H1 (cell line): Measurements from ENCODE around the gene SLC35A3. TPM values are rescaled to one million over a fixed set of nuclear protein-coding genes. Genes with fewer than 3 reads are reported as not detected.

Source experiments
- CTCF ChIA-PET: fragments of 300-600 bp; sonication (Branson Sonifier 250); formaldehyde crosslinking; loops from one replicate; lab custom pipeline; 2021; ENCODE audit not compliant: partially characterized antibody; lab: Charles Lee
- POLR2A ChIA-PET: fragments of 300-600 bp; sonication (Branson Sonifier 250); formaldehyde crosslinking; loops from one replicate; lab custom pipeline; 2021; ENCODE audit warnings: inconsistent platforms; ENCODE audit not compliant: partially characterized antibody; lab: Charles Lee
- DNase-seq, 2 experiments: peaks; one replicate each; pipeline versions ENCODE4 v3.0.0 to v3.0.0-alpha.2; 2010 to 2022; ENCODE audit warnings: low spot score in 2 of 2, low read depth in 1 of 2, mixed read lengths in 1 of 2
- FAIRE-seq: peaks from 2 replicates; lab custom pipeline; 2011; peaks lifted over from hg19 to GRCh38; lab: Jason Lieb, UNC
- H2AFZ ChIP-seq: 2 replicates; pipeline ENCODE4 v1.8.1; 2012; ENCODE audit warnings: low read length, inconsistent platforms
- H2AK5ac ChIP-seq: 2 replicates; pipeline ENCODE4 v1.6.1; 2013; ENCODE audit warnings: low read depth, low read length
- H2BK120ac ChIP-seq: replicated peaks from 2 replicates; pipeline ENCODE3; 2013; ENCODE audit warnings: low read depth, low read length, inconsistent platforms
- H2BK12ac ChIP-seq: 2 replicates; pipeline ENCODE4 v1.6.1; 2013; ENCODE audit warnings: low read depth, low read length
- H2BK15ac ChIP-seq: 2 replicates; pipeline ENCODE4 v1.6.1; 2013; ENCODE audit warnings: low read length
- H2BK20ac ChIP-seq: 2 replicates; pipeline ENCODE4 v1.6.1; 2013; ENCODE audit warnings: low read length
- H2BK5ac ChIP-seq: 2 replicates; pipeline ENCODE4 v1.6.1; 2013; ENCODE audit warnings: low read depth, low read length
- H3K14ac ChIP-seq: 2 replicates; pipeline ENCODE4 v1.6.1; 2013; ENCODE audit warnings: inconsistent platforms; ENCODE audit not compliant: insufficient read length
- H3K18ac ChIP-seq: 2 replicates; pipeline ENCODE4 v1.6.1; 2013; ENCODE audit warnings: low read length; ENCODE audit errors: extremely low read depth
- H3K23ac ChIP-seq: 2 replicates; pipeline ENCODE4 v1.6.1; 2013; ENCODE audit warnings: inconsistent platforms; ENCODE audit not compliant: insufficient read length
- H3K23me2 ChIP-seq: 2 replicates; pipeline ENCODE4 v1.6.1; 2013; ENCODE audit warnings: low read depth, low read length
- H3K27ac ChIP-seq: 2 replicates; pipeline ENCODE4 v1.6.1; 2011; ENCODE audit warnings: low read depth, low read length, inconsistent platforms
- H3K27me3 ChIP-seq, 4 experiments: replicated peaks in 1 of 4; 1 replicate in 1 of 4; 2 replicates in 3 of 4; pipeline versions ENCODE4 v1.6.1 to v1.8.1; 2011 to 2013; ENCODE audit warnings: low read length in 3 of 4, mild to moderate bottlenecking in 3 of 4, inconsistent platforms in 2 of 4, mixed read lengths in 2 of 4, moderate library complexity in 1 of 4; ENCODE audit not compliant: control insufficient read depth in 3 of 4, insufficient read depth in 3 of 4; ENCODE audit errors: extremely low read depth in 1 of 4
- H3K36me3 ChIP-seq, 4 experiments: 2 replicates each; pipeline versions ENCODE4 v1.6.1 to v1.8.1; 2011 to 2013; ENCODE audit warnings: mild to moderate bottlenecking in 4 of 4, low read length in 3 of 4, moderate library complexity in 2 of 4, control low read depth in 1 of 4, inconsistent platforms in 1 of 4; ENCODE audit not compliant: insufficient read depth in 4 of 4, control insufficient read depth in 2 of 4
- H3K4ac ChIP-seq: replicated peaks from 2 replicates; pipeline ENCODE3; 2013; ENCODE audit warnings: low read length, low read depth, mixed read lengths, inconsistent platforms; ENCODE audit not compliant: insufficient read length
- H3K4me1 ChIP-seq, 4 experiments: replicated peaks in 1 of 4; 1 replicate in 1 of 4; 2 replicates in 3 of 4; pipeline versions ENCODE4 v1.6.1 to v1.8.1; 2011 to 2013; ENCODE audit warnings: low read length in 3 of 4, inconsistent platforms in 2 of 4, mixed read lengths in 1 of 4; ENCODE audit not compliant: insufficient read depth in 4 of 4, control insufficient read depth in 3 of 4
- H3K4me2 ChIP-seq, 2 experiments: 2 replicates each; pipeline versions ENCODE4 v1.6.1 to v1.8.1; 2011 to 2013; ENCODE audit warnings: low read depth in 2 of 2, low read length in 2 of 2, control low read depth in 1 of 2, inconsistent platforms in 1 of 2, mild to moderate bottlenecking in 1 of 2; ENCODE audit not compliant: insufficient read depth in 1 of 2
- H3K4me3 ChIP-seq, 4 experiments: fragments of 200-600, 300-600 bp in 1 of 4; sonication (generic), shearing (Covaris generic), sonication (Bioruptor Twin) in 1 of 4; 2 replicates each; pipeline versions ENCODE4 v1.5.1 to v1.8.1; 2011 to 2016; ENCODE audit warnings: low read length in 4 of 4, low read depth in 3 of 4, control low read depth in 2 of 4, inconsistent platforms in 2 of 4, mild to moderate bottlenecking in 2 of 4, mixed read lengths in 1 of 4, moderate library complexity in 1 of 4; ENCODE audit not compliant: insufficient read depth in 2 of 4; ENCODE audit errors: extremely low read depth in 1 of 4
- H3K56ac ChIP-seq: replicated peaks from 2 replicates; pipeline ENCODE3; 2013; ENCODE audit warnings: low read depth, mild to moderate bottlenecking, mixed read lengths, low read length, inconsistent platforms; ENCODE audit not compliant: insufficient read length
- H3K79me1 ChIP-seq: 2 replicates; pipeline ENCODE4 v1.6.1; 2013; ENCODE audit warnings: low read depth, low read length, control low read depth
- H3K79me2 ChIP-seq, 2 experiments: 2 replicates each; pipeline versions ENCODE4 v1.6.1 to v1.8.1; 2012 to 2013; ENCODE audit warnings: low read length in 2 of 2, mild to moderate bottlenecking in 2 of 2, inconsistent platforms in 1 of 2; ENCODE audit not compliant: insufficient read depth in 2 of 2, control insufficient read depth in 1 of 2
- H3K9ac ChIP-seq, 4 experiments: replicated peaks in 1 of 4; 1 replicate in 1 of 4; 2 replicates in 3 of 4; pipeline versions ENCODE4 v1.6.1 to v1.8.1; 2011 to 2013; ENCODE audit warnings: low read depth in 3 of 4, low read length in 3 of 4, control low read depth in 2 of 4, mild to moderate bottlenecking in 2 of 4, moderate library complexity in 2 of 4, inconsistent platforms in 1 of 4; ENCODE audit errors: extremely low read depth in 1 of 4
- H3K9me3 ChIP-seq, 2 experiments: 2 replicates each; pipeline versions ENCODE4 v1.6.1 to v1.8.1; 2012 to 2013; ENCODE audit warnings: mild to moderate bottlenecking in 2 of 2, moderate library complexity in 2 of 2, control low read depth in 1 of 2, inconsistent platforms in 1 of 2, low read depth in 1 of 2, low read length in 1 of 2, mixed read lengths in 1 of 2; ENCODE audit not compliant: insufficient read depth in 2 of 2
- H4K20me1 ChIP-seq, 2 experiments: replicated peaks in 1 of 2; 2 replicates each; pipeline versions ENCODE3 to v1.8.1; 2011 to 2013; ENCODE audit warnings: inconsistent platforms in 2 of 2, low read length in 2 of 2, mild to moderate bottlenecking in 1 of 2; ENCODE audit not compliant: insufficient read depth in 2 of 2, control insufficient read depth in 1 of 2
- H4K5ac ChIP-seq: 2 replicates; pipeline ENCODE4 v1.6.1; 2013; ENCODE audit warnings: low read length, low read depth, mixed read lengths, inconsistent platforms; ENCODE audit not compliant: insufficient read length
- H4K8ac ChIP-seq: 2 replicates; pipeline ENCODE4 v1.8.0; 2013; ENCODE audit warnings: mild to moderate bottlenecking, moderate library complexity, low read length, inconsistent platforms; ENCODE audit not compliant: insufficient read depth; ENCODE audit errors: extremely low read depth
- H4K91ac ChIP-seq: replicated peaks from 2 replicates; pipeline ENCODE3; 2013; ENCODE audit warnings: low read length, mixed read lengths, inconsistent platforms; ENCODE audit not compliant: insufficient read length
- BCL11A ChIP-seq, 2 experiments: IDR thresholded peaks; one replicate each; pipeline ENCODE4 v1.6.1; 2011; ENCODE audit warnings: low read depth in 2 of 2, low read length in 2 of 2, mild to moderate bottlenecking in 2 of 2
- CREB1 ChIP-seq: IDR thresholded peaks from 2 replicates; pipeline ENCODE4 v1.6.1; 2012; ENCODE audit warnings: inconsistent platforms
- polyA plus RNA-seq, 7 experiments: library from polyadenylated mRNA; depleted of rRNA in 3 of 7; stranded (reverse) in 5 of 7; unstranded in 2 of 7; fragments of >200 nt in 5 of 7; fragments of 200-250 nt in 2 of 7; gene quantifications; 1 replicate in 5 of 7; 2 replicates in 1 of 7; 4 replicates in 1 of 7; pipeline versions ENCODE4 v1.2.1 to v1.2.3, GENCODE V29; 2011 to 2013; ENCODE audit warnings: missing spikeins in 2 of 7, mixed read lengths in 2 of 7
- total RNA-seq: library from RNA; stranded (reverse); fragmentation: NEBNext Ultra II Directional; extraction: Animal tissue kit (Norgen Biotek cat#: 25700); gene quantifications from 2 replicates; pipeline ENCODE4 v1.2.1, GENCODE V29; 2021

SLC35A3 gene
- total and polyA plus RNA-seq, 2 of the 8 experiments (the other 6 are each of a cell fraction or from before 2014, with no cell fraction given) = 3.0 to 13.8 TPM

GRCh38 chr1:99980928-99981327, 11.1 kb downstream of the SLC35A3 start:
- Histone ChIP-seq H3K4ac (no peak overlapping the region), H3K4me3 (no peak overlapping the region), H4K5ac (no peak overlapping the region), H3K14ac (no peak overlapping the region), H4K8ac (no peak overlapping the region), H4K91ac (no peak overlapping the region), H3K9me3 (no peaks in the 10 kb centered on the region), H2BK15ac (no peak overlapping the region), H3K9ac (no peak overlapping the region), H3K23ac (no peak overlapping the region), H2AK5ac (no peak overlapping the region), H3K36me3 (no peaks in the 10 kb centered on the region), H3K79me1 (no peaks in the 10 kb centered on the region), H3K79me2 (peaks cover 0 to 3% of the 10 kb centered on the region in 2 experiments; a peak in 1 of 4 replicates), H2AFZ (no peak overlapping the region), H3K4me1 (no peaks in the 10 kb centered on the region), H2BK120ac (no peak overlapping the region), H3K18ac (no peak overlapping the region), H3K4me2 (no peak overlapping the region), H4K20me1 (no peaks in the 10 kb centered on the region), H3K27me3 (no peaks in the 10 kb centered on the region), H2BK12ac (no peak overlapping the region), H2BK20ac (no peak overlapping the region), H3K56ac (no peak overlapping the region), H2BK5ac (no peak overlapping the region), H3K27ac (no peak overlapping the region), H3K23me2 (no peaks in the 10 kb centered on the region)
- DNase-seq (no peak), FAIRE-seq (no peak)
- TF ChIP-seq CREB1 (no peak), BCL11A (IDR thresholded peaks at IDR 0.05; ENCODE audit: low read depth in 2 of 2, low read length in 2 of 2) (no peak)
- ChIA-PET CTCF (no interaction called here), POLR2A (no interaction called here)
